ENCODE measurements around the gene SUMF1.

Gene SUMF1

DNA sequence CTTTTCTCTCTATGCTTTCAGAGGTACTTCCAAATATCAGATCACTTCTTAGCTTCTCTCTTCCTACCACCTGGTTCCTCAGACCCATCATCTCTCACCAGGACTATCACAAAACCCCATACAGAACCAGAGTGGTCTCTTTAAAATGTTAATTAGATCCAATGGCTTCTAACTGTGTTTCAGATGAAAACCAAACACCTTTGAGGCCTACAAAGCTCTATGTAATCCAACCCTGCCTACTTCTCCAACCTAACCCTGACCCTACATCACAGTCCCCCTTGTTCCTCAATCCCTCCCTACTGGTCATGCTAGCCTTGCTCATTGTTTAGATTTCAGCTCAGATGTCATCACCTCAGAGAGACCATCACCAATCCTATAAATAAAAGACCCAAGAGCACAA lies 34.8 kb downstream of the SUMF1 start:
- TF ChIP-seq CREB1 (IDR thresholded peaks at IDR 0.05; ENCODE audit: low read depth), result no peak
- TF ChIP-seq TCF12 (IDR thresholded peaks at IDR 0.05; ENCODE audit: low read depth), result no peak
- TF ChIP-seq, protein P1, sequence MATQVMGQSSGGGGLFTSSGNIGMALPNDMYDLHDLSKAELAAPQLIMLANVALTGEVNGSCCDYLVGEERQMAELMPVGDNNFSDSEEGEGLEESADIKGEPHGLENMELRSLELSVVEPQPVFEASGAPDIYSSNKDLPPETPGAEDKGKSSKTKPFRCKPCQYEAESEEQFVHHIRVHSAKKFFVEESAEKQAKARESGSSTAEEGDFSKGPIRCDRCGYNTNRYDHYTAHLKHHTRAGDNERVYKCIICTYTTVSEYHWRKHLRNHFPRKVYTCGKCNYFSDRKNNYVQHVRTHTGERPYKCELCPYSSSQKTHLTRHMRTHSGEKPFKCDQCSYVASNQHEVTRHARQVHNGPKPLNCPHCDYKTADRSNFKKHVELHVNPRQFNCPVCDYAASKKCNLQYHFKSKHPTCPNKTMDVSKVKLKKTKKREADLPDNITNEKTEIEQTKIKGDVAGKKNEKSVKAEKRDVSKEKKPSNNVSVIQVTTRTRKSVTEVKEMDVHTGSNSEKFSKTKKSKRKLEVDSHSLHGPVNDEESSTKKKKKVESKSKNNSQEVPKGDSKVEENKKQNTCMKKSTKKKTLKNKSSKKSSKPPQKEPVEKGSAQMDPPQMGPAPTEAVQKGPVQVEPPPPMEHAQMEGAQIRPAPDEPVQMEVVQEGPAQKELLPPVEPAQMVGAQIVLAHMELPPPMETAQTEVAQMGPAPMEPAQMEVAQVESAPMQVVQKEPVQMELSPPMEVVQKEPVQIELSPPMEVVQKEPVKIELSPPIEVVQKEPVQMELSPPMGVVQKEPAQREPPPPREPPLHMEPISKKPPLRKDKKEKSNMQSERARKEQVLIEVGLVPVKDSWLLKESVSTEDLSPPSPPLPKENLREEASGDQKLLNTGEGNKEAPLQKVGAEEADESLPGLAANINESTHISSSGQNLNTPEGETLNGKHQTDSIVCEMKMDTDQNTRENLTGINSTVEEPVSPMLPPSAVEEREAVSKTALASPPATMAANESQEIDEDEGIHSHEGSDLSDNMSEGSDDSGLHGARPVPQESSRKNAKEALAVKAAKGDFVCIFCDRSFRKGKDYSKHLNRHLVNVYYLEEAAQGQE (IDR thresholded peaks at IDR 0.05; ENCODE audit: low read depth), result no peak
- no peak for TF ChIP-seq NFIC (IDR thresholded peaks at IDR 0.05)
- TF ChIP-seq, protein P2, sequence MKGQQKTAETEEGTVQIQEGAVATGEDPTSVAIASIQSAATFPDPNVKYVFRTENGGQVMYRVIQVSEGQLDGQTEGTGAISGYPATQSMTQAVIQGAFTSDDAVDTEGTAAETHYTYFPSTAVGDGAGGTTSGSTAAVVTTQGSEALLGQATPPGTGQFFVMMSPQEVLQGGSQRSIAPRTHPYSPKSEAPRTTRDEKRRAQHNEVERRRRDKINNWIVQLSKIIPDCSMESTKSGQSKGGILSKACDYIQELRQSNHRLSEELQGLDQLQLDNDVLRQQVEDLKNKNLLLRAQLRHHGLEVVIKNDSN (IDR thresholded peaks at IDR 0.05), result no peak
- TF ChIP-seq FOXM1 (IDR thresholded peaks at IDR 0.05; ENCODE audit: borderline replicate concordance, low read depth), result no peak
- no peak for TF ChIP-seq YY1 (IDR thresholded peaks at IDR 0.05; ENCODE audit: low read depth)
- TF ChIP-seq EP300 (IDR thresholded peaks at IDR 0.05; ENCODE audit: borderline replicate concordance), result no peak

- no peak for TF ChIP-seq EP300 (IDR thresholded peaks at IDR 0.05; ENCODE audit: borderline replicate concordance)
- no peak for TF ChIP-seq YY1 (IDR thresholded peaks at IDR 0.05; ENCODE audit: low read depth)
- TF ChIP-seq ZBTB7A (IDR thresholded peaks at IDR 0.05; ENCODE audit: low read depth), result no peak
- no peak for TF ChIP-seq EGR1 (IDR thresholded peaks at IDR 0.05)
- no peak for TF ChIP-seq TEAD4 (IDR thresholded peaks at IDR 0.05)
- TF ChIP-seq, protein P1 (IDR thresholded peaks at IDR 0.05; ENCODE audit: low read depth), result no peak
- TF ChIP-seq NFIC (IDR thresholded peaks at IDR 0.05), result no peak
- TF ChIP-seq, protein P2 (IDR thresholded peaks at IDR 0.05), result no peak
Observed at GRCh38 chr3:4429648-4430350, 37.3 kb downstream of the SUMF1 start.

- no peak for TF ChIP-seq RAD21 (IDR thresholded peaks at IDR 0.05; ENCODE audit: low read depth)
- no peak for TF ChIP-seq CEBPB (IDR thresholded peaks at IDR 0.05)
Observed at GRCh38 chr3:4426782-4427344, 40.2 kb downstream of the SUMF1 start.

DNA sequence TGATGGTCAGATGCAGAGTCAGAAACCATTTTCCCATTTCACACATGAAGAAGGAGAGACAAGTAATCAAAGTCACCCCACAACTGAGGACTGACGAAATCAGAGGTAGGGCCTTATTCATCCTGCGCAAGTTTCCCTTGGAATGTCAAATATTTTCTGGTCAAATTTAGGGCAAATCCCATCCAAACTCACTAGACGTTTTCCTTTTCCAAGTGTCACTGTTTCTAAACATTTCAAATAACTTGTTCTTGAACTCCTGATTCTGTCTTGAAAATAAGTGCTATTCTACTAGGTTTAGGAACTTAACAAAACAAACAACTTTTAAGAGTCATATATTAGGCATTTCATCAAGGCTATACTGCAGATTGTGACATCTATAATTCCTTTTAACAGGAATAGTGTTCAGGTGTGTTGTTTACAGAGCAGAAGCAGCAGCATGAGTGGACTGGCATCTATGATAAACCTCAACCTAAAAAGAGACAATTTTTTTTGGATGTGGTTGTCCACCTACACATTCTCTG lies 40.7 kb downstream of the SUMF1 start:
- TF ChIP-seq, protein P1 (IDR thresholded peaks at IDR 0.05; ENCODE audit: low read depth), result no peak
- TF ChIP-seq ZBTB7A (IDR thresholded peaks at IDR 0.05; ENCODE audit: low read depth) (no peak), EGR1 (IDR thresholded peaks at IDR 0.05) (no peak), YY1 (IDR thresholded peaks at IDR 0.05; ENCODE audit: low read depth) (no peak), CREB1 (IDR thresholded peaks at IDR 0.05; ENCODE audit: low read depth) (no peak), EP300 (IDR thresholded peaks at IDR 0.05; ENCODE audit: borderline replicate concordance) (no peak), TEAD4 (IDR thresholded peaks at IDR 0.05) (no peak), FOXM1 (IDR thresholded peaks at IDR 0.05; ENCODE audit: borderline replicate concordance, low read depth) (no peak), RAD21 (IDR thresholded peaks at IDR 0.05; ENCODE audit: low read depth) (no peak)
- TF ChIP-seq, protein P2 (IDR thresholded peaks at IDR 0.05), result no peak

- TF ChIP-seq CEBPB (IDR thresholded peaks at IDR 0.05) (no peak), TEAD4 (IDR thresholded peaks at IDR 0.05) (no peak), FOXM1 (IDR thresholded peaks at IDR 0.05; ENCODE audit: borderline replicate concordance, low read depth) (no peak), EP300 (IDR thresholded peaks at IDR 0.05; ENCODE audit: borderline replicate concordance) (no peak), CREB1 (IDR thresholded peaks at IDR 0.05; ENCODE audit: low read depth) (no peak), EGR1 (IDR thresholded peaks at IDR 0.05) (no peak), MAX (IDR thresholded peaks at IDR 0.05) (no peak), TCF12 (IDR thresholded peaks at IDR 0.05; ENCODE audit: low read depth) (no peak), ZBTB7A (IDR thresholded peaks at IDR 0.05; ENCODE audit: low read depth) (no peak), TAF1 (IDR thresholded peaks at IDR 0.05; ENCODE audit: low read depth) (no peak), YY1 (IDR thresholded peaks at IDR 0.05; ENCODE audit: low read depth) (no peak), NFIC (IDR thresholded peaks at IDR 0.05) (no peak), RAD21 (IDR thresholded peaks at IDR 0.05; ENCODE audit: low read depth) (no peak)
- TF ChIP-seq, protein P2 (IDR thresholded peaks at IDR 0.05), result no peak
- TF ChIP-seq, protein P1 (IDR thresholded peaks at IDR 0.05; ENCODE audit: low read depth), result no peak
Observed at GRCh38 chr3:4425707-4426106, 41.4 kb downstream of the SUMF1 start.

All from Ishikawa (cell line).